HG03442 (cell line): ENCODE measurements around the gene GPR153.
"Not testable (repeated sequence)": the region's sequence is repeated elsewhere in the genome, so short reads cannot be mapped to it uniquely, and the experiment has no call there.

Experiments used
- ATAC-seq: cut with Tn5 transposase; IDR thresholded peaks from one replicate; pipeline ENCODE4 v1.9.1; 2021; ENCODE audit warnings: mild to moderate bottlenecking, moderate library complexity; ENCODE audit not compliant: unreplicated experiment

Gene GPR153

DNA sequence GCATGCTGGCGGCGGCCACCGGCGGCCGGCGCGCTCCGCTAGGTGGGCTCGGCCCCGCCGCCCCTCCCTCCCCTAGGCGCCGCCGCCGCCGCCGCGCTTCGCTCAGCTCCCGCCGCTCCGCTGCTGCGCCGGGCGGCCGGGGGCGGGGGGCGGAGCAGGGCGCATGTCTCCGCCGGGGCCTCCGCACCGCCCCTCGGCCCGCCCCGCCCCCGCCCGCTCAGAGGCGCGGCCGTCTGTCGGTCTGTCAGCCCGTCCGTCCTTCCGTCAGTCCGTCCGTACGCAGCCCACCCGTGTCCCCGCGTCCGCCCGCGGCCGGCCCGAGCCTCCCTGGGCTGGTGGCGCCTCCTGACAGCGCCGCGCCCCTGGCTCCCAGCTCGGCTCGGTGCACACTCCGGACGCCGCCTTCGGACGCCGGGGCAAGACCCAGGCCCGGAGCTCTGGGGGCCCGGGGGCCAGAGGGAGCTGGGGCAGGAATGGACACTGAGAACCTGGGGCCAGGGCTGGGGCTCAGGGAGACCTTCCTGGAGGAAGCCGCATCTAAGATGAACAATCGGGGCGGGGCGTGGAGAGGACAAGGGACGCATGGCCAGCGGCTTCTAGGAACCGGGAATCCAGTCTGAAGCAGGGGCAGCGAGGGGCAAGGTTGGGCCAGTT, at the start of gene GPR153:
TSS of gene GPR153 (minus strand) at position 138 of the 654 bp plus-strand sequence. CDS start 6,193 bp downstream, outside the sequence.
- peak; percentile 35 for ATAC-seq

DNA sequence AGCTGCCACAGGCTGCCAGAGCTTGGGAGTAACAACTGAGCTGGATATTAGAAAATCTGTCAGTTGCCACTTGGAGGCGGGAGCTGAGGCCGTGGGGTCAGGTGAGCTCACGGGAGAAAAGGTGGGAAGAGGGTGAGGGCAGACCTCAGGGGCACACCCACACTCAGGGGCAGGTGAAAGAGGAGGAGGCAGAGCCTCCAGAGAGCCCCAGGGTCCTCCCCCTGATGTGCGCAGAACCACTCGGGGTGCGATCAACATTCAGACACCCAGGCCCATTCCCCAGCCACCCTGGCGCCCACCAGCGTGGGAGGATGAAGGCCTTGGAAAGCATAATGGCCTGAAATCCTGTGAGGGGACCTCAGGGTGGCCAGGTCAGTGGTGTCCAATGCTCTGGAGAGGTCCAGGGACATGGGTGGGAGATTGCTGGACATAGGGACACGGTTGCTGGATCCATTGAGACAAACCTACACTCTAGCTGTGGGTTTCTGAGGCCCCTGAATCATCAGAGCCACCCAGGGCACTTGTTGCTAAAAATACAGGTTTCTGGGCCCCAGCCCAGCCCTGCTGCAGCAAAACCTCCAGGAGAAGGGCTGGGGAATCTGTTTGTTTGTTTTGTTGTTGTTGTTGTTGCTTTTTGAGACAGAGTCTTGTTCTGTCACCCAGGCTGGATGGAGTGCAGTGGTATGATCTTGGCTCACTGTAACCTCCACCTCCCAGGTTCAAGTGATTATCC, 49.4 kb upstream of the GPR153 start:
- ATAC-seq, result no peak

DNA sequence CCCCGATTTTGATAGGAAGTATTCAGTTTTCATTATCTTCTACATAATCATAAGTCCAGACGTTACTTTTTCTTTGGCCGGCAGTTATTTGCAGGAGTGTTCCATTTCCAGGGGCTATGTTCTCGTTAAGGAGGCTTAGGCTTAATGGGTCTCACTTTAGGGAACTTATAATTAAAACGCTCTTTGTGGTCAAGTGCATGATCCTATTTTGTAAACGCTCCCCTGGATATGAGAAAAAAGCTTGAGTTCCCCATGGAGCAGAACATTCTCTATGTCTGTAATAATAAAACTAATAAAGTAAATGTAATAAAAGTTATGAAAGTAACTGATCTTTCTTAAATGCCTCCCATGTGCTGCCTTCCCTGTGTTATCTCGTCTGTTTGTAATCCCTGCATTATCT, 48.7 kb upstream of the GPR153 start:
- ATAC-seq, result no peak

DNA sequence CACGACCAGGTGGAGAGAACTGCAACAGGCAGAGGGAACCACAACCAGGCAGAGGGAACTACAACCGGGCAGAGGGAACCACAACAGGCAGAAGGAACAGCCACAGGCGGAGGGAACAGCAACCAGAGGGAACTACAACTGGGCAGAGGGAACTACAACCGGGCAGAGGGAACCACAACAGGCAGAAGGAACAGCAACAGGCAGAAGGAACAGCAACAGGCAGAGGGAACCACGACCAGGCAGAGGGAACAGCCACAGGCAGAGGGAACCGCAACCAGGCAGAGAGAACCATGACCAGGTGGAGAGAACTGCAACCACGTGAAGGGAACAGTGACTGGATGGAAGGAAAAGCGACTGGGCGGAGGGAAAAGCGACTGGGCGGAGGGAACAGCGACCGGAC, 47.6 kb upstream of the GPR153 start:
- ATAC-seq, result no peak

DNA sequence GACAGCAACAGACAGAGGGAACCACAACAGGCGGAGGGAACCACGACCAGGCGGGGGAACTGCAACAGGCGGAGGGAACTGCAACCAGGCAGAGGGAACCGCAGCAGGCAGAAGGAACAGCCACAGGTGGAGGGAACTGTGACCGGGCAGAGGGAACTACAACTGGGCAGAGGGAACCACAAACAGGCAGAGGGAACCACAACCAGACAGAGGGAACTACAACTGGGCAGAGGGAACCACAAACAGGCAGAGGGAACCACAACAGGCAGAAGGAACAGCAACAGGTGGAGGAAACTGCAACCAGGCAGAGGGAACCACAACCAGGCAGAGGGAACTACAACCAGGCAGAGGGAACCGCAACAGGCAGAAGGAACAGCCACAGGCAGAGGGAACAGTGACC, 46.8 kb upstream of the GPR153 start:
- ATAC-seq, result not testable (repeated sequence)

DNA sequence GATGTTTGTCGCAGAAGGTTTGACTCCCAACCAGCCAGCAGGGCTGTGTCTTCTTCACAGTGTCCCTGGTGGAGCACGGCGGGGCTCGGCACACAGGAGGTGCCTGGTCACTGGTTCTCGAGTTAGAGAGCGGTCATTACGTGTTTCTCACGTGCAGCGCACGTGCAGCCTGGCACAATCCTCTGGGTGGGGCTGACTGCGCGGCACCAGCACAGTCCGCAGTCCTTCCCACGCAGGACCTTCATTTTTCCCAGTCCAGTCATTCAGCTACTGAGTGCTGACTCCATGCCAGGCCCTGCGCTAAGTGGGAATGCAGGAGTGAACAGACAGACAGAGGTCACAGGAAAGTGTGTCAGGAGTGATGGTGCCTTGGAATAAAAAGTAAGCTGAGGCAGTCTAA, 46.2 kb upstream of the GPR153 start:
- ATAC-seq, result no peak

DNA sequence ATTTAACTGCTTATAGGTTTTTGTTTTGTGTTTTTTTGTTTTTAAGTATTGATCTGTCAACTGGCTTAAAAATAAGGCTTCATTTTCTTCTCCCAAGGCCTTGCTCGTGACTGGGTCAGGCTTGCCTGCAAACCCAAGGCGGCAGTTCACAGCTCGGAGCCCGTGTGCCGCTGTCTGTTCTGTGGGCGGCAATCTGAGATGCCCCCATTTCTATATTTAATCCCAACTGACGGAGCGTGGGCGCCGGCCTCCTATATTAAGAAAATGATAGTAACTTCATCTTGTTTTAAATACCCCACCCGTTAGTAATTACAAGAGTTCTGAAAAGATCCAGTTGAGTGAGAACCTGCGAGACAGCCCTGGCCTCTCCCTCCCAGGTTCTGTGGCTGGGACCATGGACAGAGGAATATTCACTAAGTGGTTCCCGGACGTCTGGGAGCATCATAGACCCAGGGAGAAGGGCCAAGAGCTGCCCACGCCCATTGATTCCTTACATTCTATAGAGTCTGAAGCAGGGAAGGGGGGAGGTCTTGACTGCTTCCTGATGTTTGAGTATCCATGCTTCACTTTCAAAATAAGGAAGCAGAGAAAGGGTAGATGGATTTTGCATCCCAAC, 42.6 kb upstream of the GPR153 start:
- ATAC-seq, result no peak

DNA sequence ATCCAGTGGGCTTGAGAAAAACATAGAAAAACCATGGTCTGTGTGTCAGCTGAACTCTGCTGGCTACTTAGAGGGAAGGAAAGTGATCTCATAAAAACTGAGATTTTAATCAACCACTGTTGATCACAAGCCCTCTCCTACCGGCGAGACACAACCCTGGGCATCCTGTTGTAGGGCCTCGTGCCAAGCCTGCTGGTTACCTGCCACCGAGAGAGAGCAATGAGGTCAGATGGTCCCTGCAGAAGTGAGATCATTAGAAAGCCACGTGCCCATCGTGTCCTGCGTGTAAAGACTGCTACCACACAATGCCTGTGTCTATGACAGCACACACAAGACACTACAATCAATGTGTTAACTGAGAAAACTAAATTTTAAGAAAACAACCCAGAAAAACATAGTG, 41.7 kb upstream of the GPR153 start:
- ATAC-seq, result no peak

DNA sequence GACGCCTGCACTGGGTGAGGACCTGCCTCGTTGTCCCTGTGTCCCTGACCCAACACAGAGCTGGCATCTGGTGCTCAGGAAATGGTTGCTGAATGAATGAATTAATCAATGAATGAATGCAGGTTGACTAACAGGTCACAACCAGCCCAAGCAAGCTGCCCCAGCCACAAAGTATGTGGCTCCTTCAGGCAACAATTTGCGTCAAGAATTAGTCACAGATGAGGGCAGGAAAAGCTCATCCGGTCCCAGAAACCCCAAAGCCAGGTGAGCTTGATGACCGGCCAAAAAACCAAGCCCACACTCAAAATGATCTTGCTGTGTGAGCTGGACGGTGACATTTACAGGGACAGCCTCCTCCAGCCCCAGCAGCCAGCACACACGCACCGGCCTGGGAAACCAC, 40.6 kb upstream of the GPR153 start:
- no peak for ATAC-seq

DNA sequence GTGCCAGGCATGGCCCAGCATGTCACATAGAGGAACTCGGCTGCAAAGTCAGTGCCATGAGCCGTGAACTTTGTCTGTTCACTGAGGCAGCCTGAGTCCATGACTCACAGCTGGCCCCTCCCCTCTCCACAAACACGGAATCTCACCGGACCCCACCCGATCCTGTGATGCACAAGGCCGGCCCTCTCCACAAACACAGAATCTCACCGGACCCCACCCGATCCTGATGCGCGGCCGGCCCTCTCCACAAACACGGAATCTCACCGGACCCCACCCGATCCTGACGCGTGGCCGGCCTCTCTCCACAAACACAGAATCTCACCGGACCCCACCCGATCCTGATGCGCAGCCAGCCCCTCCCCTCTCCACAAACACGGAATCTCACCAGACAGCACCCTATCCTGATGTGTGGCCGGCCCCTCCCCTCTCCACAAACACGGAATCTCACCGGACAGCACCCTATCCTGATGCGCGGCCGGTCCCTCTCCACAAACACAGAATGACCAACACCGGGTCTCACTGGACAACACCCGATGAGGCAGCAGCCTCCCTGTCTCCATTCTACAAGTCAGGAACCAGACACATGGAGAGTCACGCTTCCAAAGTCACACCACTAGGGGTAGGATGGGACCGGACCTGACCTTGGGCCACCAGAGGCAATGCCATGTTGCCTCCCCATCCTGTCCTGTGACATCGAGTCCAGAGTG, 39.6 kb upstream of the GPR153 start:
- ATAC-seq, result no peak

DNA sequence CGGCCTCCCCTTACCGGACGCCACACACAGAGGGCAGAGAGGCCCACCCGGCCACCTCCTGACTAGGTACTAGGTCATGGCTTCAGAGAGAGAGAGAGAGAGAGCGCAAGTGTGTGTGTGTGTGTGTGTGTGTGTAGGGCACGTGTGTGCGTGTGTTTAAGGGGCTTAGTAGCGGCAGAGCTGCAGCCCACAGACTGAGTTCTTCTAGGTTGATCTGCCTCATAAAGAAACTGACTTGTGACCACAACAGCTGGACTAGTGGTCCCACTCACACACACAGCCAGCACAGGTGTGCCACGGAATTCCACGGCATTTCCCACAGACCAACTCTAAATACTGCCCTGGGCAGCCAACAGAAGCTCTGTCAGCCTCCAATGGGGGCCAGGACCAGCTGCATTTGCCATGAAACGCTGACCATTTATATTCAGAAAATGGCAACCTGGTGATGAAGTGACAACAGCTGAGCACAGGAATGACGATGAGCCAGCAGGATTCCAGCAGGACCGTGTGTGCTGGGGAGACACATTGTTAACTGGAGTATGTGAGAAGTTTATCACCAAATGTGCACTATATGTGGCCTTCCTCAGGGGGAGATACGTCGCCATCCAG, 38.8 kb upstream of the GPR153 start:
- ATAC-seq, result no peak

DNA sequence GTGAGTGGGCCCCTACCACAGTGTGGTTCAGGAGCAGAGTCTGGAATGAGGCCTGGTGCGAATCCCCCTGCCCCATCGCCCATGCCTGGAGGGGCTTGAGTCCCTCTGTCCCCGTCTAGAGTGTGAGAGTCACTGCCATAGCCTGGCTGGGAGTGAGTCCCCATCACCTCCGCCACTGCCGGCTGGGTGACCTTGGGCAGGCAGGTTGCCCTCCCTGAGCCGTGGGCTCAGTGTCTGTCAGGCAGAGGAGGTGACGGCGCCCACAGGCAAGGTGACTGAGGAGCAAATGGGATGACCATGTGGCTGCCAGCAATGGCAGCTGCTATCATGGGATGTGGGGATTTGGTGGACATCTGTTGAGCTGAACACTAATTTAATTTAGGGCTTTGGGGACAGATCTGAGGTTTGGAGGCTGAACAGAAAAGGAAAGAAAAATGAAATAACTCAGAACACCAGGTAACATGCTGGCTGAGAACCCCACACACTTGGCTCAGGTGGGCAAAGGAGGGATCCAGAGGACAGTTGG, 38.1 kb upstream of the GPR153 start:
- no peak for ATAC-seq

DNA sequence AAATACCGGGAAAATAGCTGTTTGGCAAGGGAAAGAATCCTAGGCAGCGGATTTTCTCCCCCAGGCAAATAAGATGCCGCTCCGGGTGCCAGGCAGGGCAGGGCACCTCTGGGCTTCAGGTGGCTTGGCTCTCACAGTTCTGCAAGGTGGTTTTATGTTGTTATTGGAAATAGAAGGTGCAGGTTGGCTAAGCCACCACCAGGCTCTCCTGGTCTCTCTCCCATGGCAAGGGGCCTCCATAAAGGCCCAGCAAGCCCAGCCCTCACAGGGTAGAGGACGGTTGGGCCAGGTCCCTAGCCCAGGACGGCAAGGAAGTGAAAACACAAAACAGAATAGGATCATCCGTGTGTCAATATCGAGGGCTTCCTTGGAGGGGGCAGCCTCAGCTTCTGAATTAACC, 37.6 kb upstream of the GPR153 start:
- no peak for ATAC-seq

DNA sequence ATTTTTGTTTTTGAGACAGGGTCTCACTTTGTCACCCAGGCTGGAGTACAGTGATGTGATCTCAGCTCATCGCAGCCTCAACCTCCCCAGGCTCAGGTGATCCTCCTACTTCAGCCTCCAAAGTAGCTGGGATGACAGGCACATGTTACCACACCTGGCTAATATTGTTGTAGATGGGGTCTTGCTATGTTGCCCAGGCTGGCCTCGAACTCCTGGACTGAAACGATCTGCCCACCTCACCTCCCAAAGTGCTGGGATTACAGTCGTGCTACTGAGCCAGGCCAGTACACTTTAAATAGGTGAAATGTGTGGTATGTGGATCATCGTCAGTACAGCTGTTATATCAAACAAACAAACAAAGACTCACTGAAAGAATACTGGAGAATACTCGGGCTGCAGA, 35.0 kb upstream of the GPR153 start:
- ATAC-seq, result no peak

DNA sequence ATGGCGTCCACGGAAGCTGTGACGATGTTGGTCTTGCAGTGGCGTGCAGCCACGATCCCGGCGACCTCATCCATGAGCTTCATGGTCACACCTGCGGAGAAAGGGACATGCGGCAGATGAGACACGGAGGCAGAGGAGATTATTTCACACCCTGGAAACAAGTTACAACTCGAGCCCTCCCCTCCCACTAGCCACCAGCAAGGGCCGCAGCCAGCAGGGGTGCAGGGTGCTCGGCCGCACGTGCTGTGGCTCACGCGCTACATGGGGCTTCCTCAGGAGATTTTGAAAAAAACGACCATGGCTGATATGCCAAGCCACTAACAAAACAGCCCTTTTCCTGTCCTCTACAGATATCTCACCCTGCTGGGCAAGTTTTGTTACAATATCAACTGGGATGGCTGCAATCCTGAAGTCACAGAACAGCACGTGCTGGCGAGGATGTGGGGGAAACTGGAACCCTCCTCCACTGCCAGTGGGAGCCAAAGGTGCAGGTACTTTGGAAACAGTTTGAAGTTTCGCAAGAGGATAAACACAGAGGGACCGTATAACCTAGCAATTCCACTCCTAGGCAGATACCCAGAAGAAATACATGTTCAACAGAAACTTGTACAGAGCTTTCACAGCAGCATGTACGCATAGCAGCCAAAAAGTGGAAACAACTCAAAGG, 34.1 kb upstream of the GPR153 start:
- no peak for ATAC-seq

DNA sequence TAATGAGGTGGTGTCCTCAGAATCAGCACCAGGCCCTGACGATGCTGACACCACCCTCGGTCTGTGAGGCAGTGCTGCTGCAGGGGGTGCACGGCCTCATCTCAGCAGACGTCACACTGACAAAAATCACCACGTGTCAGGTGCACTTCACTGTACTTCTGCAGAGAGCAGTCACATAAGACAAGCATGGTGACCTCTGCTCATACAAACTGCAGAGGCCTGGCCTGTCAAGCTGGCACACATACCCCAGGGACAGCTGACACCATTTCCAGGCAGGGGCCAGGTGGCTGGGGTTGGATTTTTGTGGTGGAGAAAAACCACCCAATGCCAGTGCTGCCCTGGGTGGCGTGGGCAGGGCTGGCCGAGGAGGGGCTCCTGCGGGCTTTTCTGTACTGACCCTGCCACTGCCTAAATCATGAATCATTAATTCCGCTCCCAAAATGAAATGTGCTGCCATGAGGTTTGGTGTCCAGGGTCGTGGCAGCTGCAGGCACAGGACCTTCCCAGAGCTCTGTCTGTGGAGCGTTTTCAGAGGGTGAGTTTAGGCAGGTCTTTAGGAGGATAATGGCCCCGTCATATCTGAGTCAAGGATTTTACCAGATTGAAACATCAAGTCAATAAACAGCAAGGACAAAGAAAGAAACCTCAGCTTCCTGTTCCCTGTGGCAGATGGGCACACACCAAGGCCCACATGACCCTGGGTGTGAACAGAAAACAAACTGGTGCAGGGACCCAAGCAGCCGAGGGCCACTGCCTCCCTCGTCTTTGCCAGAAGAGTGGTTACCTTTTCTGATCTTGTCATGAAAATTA, 33.4 kb upstream of the GPR153 start:
- no peak for ATAC-seq

DNA sequence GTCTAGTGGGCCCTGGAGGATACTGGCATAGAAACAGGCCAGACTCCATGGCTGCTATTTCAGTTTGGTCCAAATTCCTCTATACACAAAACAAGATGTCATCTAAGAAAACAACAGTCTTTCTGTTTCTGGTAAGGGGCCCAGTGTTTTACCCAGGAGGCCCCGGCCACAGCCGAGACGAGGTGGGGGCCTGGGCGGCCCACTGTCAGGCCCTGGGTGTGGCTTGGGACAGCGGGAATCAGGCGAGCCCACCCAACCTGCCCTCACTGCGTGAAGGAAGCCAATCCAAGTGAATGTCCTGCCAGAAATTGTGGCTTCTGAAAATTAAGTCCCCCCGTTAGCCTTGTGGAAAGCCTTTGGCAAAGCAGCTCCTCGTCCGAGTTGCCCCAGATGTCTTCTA, 31.2 kb upstream of the GPR153 start:
- no peak for ATAC-seq

DNA sequence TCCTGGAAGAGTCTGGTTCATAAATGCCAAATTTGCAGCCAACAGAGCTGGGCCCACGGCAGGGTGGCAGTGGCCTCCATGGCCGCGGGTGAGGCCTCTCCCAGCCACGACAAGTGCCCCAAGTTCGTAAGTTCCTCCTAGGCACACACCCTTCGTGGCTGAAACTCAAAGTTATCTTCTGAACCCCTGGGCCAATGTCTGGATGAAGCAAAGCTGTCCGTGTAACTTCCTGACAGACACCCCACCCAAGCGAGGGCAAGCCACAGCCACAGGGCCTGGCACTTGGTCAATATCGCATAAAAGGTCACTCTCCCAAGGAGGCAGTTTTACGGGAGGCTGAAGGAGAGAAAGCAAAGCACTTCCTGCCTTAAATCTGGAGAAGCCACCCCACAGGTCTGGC, 27.8 kb upstream of the GPR153 start:
- no peak for ATAC-seq

DNA sequence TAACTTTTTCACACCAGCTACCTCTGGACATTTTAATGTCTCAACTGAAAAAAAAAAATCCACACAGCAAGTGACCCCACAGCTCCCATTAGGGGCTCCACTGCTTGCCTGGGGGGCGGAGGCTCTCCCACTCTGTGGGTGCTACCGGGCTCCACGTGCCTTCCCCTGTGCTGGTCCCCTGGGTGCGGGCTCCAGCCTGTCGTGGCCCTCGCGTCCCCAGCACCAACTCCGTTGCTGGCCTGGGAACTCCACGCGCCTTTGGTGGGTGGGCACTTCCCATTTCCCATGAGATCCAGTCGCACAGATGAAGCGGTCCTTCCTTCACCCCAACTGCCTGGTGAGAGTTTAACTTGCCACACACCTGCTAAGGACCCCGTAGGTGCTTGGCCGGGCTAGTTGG, 27.1 kb upstream of the GPR153 start:
- no peak for ATAC-seq

DNA sequence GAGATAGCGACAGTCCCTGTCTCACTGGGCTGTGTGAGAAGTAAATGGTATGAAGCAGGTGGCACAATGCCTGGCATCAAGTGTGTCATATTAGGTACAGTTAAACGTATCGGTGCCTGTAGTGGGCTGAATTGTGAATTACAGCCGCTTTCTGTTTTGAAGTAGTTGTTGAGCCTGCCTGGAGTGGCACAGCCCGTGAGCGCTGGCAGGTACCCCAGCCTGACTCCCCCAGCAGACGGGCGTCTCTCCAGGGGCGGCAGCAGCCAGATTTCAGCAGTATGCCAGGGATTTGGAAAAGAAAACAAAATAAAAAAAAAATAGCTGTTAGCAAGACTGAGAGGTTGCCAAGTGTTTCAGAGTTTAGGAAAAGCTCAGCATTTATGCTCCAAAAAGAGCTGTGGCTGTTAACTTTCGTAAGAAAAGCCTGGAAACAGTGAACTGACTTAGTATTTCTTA, 26.6 kb upstream of the GPR153 start:
- no peak for ATAC-seq
